Measurements from ENCODE around the gene WDR64. TPM values are rescaled to one million over a fixed set of nuclear protein-coding genes. Genes with fewer than 3 reads are reported as not detected.

Gene WDR64
- total RNA-seq, 1 donor from 2014 or later = not detected

DNA sequence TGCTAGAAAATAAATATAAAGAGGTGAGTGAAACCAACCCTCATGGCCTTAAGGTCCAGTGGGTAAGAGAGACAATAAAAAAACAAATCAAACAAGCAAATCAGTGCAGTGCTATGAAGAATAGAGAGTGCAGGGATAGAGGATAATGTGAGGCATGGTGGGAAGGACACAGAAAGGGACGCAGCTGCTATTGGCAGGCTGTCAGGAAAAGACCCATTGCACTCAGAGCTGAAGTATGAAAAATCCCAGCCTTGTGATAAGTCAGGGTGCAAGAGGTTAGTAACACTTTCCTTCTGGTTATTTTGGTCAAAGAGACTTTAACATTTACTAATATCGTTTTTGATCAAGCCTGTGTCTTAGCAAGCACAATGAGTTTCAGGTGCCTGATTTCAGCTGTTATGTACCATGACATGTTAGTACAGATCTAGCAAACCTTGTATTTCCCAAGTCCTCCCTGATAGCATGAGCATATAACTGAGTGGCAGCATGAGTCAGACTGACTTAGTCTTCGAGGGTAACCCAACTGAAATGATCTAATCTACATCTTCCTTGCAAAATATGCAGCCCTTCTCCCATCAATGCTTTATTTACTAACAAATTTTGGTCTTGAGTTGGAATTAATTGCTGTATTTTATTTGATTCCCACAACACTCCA is 43.6 kb upstream of the WDR64 start:
- H3K36me3 ChIP-seq = no peaks in the 10 kb centered on the region
- H3K9me3 ChIP-seq = no peaks in the 10 kb centered on the region
- no peak for ATAC-seq
- intact Hi-C loops (cut with DNase I) = no loop called here
- H3K4me1 ChIP-seq = peaks cover 23% of the 10 kb centered on the region
- TF ChIP-seq, protein P1, sequence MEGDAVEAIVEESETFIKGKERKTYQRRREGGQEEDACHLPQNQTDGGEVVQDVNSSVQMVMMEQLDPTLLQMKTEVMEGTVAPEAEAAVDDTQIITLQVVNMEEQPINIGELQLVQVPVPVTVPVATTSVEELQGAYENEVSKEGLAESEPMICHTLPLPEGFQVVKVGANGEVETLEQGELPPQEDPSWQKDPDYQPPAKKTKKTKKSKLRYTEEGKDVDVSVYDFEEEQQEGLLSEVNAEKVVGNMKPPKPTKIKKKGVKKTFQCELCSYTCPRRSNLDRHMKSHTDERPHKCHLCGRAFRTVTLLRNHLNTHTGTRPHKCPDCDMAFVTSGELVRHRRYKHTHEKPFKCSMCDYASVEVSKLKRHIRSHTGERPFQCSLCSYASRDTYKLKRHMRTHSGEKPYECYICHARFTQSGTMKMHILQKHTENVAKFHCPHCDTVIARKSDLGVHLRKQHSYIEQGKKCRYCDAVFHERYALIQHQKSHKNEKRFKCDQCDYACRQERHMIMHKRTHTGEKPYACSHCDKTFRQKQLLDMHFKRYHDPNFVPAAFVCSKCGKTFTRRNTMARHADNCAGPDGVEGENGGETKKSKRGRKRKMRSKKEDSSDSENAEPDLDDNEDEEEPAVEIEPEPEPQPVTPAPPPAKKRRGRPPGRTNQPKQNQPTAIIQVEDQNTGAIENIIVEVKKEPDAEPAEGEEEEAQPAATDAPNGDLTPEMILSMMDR (IDR thresholded peaks at IDR 0.05) = no peak
- H3K27ac ChIP-seq = no peak overlapping the region
- DNase-seq = no peak
- no peaks in the 10 kb centered on the region for H3K27me3 ChIP-seq (ENCODE audit: low read depth)
- no peak overlapping the region for H3K4me3 ChIP-seq

DNA sequence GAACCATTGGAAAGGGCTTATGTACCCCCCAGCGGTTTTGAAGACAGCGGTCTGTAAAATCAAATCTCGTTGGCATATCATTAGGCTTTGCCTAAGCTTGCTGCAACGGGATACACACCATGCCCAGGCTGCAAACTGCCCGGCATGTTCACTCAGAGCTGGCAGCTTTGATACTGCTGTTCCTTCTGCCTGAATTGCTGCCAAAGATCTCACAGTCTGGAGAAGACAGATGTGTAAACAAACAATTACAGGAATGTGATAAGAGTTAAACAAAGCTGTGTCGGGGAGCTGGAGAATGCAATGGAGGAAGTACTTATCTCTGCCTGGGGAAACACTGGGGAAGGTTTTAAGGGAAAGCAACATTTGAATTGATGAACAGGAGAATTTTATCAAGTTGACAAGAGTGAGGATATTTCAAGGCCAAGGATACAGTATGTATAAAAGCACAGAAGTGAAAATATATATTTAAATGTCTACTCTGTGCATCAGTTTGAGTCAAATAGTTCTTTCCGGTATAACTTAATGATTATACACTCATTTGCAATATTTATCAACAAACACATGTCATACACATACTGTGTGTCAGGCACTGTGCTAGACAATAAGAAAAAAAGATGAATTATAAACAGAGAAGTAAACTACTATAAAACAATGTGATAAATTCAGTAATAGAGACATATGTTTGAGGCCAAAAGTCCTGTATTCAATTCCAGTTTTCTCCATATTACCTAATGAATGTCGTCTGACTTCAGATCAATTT is 41.8 kb upstream of the WDR64 start:
- Histone ChIP-seq H3K9me3 (no peaks in the 10 kb centered on the region), H3K27ac (no peak overlapping the region), H3K4me1 (peaks cover 20% of the 10 kb centered on the region), H3K4me3 (no peak overlapping the region), H3K27me3 (ENCODE audit: low read depth) (no peaks in the 10 kb centered on the region), H3K36me3 (no peaks in the 10 kb centered on the region)
- ATAC-seq (peak; percentile 41 to 48), DNase-seq (no peak)
- intact Hi-C loops (cut with DNase I) = no loop called here
- TF ChIP-seq, protein P1 (IDR thresholded peaks at IDR 0.05) = no peak

DNA sequence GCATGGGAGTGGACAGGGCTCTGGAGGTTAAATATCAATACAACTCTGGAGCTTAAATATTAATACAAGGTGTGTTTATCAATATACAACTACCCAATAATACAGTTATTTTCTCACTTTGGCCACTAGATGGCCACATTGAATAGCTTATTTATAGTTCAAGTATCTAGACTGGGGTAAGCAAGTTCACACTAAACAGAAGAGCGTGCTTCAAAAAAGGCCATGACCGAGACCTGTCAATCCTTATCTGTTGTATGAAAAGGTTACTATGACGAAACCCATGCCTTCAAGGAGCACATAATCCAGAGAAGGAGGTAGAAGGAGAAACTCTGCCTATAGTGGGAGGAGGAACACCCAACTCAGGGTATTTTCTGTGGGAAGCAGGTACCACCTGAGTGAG is 41.0 kb upstream of the WDR64 start:
- Histone ChIP-seq H3K4me3 (no peak overlapping the region), H3K9me3 (no peaks in the 10 kb centered on the region), H3K36me3 (no peaks in the 10 kb centered on the region), H3K4me1 (peaks cover 20% of the 10 kb centered on the region), H3K27ac (no peak overlapping the region), H3K27me3 (ENCODE audit: low read depth) (no peaks in the 10 kb centered on the region)
- ATAC-seq = peak; percentile 86 to 87
- intact Hi-C loops (cut with DNase I) = no loop called here
- no peak for DNase-seq
- TF ChIP-seq, protein P1 (IDR thresholded peaks at IDR 0.05) = peak; percentile 64

DNA sequence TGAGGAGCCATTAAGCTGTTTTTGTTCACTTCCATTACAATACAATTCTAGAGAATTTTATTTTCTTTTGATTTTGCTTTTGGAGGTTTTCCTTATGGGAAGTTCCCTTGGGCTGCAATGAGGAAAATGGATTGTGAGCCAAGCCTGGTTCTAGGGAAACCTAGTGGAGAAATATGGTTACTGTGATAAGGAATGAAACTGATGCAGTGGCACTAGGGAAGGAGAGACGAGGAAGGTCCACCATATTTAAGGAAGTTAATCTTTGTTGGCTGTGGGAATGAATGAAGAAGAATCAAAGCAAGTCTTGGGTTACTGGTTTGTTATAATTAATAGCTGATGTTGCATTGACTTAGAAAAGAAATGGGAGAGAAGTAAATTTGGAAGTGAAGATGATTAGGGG is 40.3 kb upstream of the WDR64 start:
- no peaks in the 10 kb centered on the region for H3K27me3 ChIP-seq (ENCODE audit: low read depth)
- TF ChIP-seq, protein P1 (IDR thresholded peaks at IDR 0.05) = no peak
- DNase-seq = no peak
- no peak for ATAC-seq
- H3K27ac ChIP-seq = no peak overlapping the region
- H3K36me3 ChIP-seq = no peaks in the 10 kb centered on the region
- intact Hi-C loops (cut with DNase I) = no loop called here
- no peak overlapping the region for H3K4me3 ChIP-seq
- H3K4me1 ChIP-seq = peaks cover 20% of the 10 kb centered on the region
- no peaks in the 10 kb centered on the region for H3K9me3 ChIP-seq

DNA sequence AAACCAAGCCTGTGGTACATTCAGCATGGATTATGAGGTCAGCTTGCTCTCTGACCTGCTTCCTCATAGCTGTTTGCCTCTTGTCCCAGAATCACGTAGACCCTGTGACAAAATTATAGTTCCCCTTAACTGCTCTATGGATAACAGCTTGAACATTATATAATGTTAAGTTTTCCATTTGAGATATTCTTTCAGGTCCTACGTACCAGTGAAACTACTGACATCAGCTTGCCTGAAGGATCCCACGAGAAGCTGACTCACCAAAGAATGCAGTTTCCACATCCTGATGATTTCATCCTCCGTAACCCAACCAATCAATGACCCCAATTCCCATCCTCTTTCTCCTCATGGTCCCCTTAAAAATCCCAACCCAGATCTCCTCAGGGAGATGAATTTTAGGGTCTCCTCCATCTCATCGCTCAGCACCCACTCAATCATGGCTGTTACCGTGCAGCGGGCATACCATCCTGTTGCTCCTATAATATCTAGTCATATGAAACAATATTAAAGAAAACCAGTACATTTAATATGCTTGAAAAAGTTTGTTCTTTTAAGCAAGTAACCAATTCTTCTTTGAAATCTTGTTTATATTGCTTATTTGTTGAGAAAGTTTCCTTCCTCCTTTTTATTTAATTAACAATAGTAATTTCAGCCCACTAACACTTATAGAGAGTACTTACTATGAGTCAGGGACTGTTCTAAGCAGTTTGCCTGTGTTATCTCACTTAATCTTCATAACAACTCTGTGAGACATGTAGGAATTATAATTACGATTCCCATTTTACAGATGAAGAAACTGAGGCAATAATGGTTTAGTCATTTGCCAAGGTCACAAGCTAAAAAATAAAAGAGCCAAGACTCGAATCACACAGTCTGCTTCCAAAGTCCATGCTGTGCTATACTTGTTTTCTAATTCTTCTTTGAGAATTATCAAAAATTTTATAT is 39.3 kb upstream of the WDR64 start:
- DNase-seq = no peak
- TF ChIP-seq, protein P1 (IDR thresholded peaks at IDR 0.05) = no peak
- intact Hi-C loops (cut with DNase I) = no loop called here
- Histone ChIP-seq H3K4me3 (no peak overlapping the region), H3K9me3 (no peaks in the 10 kb centered on the region), H3K4me1 (peaks cover 20% of the 10 kb centered on the region), H3K27ac (no peak overlapping the region), H3K36me3 (no peaks in the 10 kb centered on the region), H3K27me3 (ENCODE audit: low read depth) (no peaks in the 10 kb centered on the region)
- ATAC-seq = peak; percentile 52 to 64

Data from lower lobe of right lung (tissue), 2 donors.